HG02970 (cell line): Measurements from ENCODE around the gene APOA1.
"Not testable (repeated sequence)": the region's sequence is repeated elsewhere in the genome, so short reads cannot be mapped to it uniquely, and the experiment has no call there.

Experiments
- ATAC-seq: cut with Tn5 transposase; IDR thresholded peaks from one replicate; pipeline ENCODE4 v1.9.1; 2021; ENCODE audit warnings: mild to moderate bottlenecking, moderate library complexity, moderate number of reproducible peaks; ENCODE audit not compliant: unreplicated experiment, low FRiP score

Gene APOA1

DNA sequence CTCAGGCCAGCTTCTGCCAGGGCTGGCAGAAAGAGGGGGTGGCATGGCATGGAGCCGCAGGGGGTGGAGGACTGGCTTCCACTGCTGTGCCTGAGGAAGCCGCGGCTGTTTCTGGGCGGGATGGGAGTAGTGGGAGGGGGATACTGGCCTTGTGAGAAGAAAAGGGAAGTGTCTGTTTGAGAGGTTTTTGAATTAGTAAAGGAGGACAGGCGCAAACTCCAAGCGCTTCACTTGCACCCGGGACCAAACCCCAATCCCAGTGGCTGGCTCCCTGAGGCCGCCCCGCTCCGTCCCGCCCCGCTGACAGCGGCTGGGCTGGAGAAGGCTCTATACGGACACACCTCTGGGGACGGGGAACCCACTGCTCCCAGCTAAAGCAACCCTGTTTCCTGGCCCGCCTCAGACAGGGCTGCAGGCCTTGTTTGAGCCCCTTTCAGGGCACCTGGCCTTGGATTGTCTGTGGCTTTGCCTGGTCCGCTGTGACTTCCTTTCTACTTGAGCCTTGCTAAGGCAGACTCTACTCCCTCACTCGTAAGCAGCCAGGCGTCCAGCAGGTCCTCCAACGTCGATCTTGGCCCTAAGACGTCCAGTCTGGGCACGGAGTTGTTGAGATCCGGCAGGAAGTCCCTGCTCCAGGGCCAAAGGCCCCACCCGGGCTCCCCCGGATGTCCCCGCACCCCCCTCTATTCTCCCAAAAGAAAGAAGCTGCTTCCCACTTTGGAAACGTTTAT lies 2.2 kb downstream of the APOA1 start:
- ATAC-seq = no peak

DNA sequence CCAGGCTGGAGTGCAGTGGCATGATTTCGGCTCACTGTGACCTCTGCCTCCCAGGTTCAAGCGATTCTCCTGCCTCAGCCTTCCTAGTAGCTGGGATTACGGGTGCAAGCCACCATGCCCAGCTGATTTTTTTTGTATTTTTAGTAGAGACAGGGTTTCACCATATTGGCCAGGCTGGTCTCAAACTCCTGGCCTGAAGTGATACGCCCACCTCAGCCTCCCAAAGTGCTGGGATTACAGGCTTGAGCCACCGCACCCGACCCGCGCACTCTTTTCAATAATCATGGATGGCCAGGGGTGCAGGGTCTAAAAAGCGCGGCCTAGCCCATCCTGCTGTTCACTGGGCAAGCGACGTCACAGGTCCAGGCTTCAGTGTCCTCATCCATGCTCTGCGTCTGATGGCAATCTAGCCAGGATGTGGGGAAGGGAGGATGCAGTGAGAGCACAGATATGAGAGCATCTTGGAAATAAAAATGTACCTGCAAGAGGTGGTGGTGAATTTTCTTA lies 2.8 kb downstream of the APOA1 start:
- not testable (repeated sequence) for ATAC-seq

DNA sequence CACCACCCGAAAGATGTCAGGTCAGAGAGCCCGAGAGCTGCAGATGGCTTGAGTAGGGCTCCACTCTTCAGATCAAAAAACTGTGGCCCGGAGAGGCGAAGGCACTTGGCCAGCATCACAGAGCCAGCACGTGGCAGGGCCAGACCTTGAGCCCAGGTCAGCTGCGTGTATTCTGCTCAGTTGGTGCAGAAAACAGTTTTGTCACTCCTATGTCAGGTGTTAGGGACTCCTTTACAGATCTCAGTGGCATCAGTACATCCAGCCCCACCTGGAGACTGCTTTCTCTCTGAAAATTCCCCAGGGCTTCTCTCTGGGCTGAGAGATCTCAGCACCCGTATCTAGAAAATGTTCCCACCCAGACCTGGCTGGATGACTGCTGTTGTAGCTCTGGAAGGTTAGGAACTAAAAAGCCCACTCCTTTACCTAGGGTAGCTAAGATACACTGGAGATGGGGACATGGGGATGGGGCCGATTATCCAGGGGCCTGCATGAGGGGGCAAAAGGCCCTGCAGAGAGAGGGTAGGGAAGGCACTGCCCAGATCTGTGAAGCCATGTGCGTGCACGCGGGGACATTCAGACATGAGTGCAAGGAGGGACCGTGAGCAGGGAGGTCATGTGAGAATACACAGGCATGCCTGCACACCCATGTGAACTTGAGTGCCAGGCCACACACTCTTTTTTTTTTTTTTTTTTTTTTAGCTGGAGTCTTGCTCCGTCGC lies 3.4 kb downstream of the APOA1 start:
- ATAC-seq = no peak

DNA sequence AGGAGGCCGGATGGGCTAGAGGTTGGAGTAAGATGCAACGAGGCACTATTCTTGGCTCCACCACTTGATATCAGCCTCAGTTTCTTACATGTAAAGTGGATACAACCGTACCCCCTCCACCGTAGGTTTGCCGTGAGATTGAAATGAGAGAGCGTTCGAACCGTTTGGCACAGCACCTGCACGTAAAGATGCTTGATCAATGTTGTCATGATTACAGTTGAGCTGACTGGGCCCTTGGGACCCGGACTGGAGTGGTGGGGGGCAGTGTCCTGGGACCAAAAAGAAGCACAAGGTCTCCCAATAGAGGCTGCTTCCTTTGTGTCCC lies 4.0 kb downstream of the APOA1 start:
- ATAC-seq = no peak

DNA sequence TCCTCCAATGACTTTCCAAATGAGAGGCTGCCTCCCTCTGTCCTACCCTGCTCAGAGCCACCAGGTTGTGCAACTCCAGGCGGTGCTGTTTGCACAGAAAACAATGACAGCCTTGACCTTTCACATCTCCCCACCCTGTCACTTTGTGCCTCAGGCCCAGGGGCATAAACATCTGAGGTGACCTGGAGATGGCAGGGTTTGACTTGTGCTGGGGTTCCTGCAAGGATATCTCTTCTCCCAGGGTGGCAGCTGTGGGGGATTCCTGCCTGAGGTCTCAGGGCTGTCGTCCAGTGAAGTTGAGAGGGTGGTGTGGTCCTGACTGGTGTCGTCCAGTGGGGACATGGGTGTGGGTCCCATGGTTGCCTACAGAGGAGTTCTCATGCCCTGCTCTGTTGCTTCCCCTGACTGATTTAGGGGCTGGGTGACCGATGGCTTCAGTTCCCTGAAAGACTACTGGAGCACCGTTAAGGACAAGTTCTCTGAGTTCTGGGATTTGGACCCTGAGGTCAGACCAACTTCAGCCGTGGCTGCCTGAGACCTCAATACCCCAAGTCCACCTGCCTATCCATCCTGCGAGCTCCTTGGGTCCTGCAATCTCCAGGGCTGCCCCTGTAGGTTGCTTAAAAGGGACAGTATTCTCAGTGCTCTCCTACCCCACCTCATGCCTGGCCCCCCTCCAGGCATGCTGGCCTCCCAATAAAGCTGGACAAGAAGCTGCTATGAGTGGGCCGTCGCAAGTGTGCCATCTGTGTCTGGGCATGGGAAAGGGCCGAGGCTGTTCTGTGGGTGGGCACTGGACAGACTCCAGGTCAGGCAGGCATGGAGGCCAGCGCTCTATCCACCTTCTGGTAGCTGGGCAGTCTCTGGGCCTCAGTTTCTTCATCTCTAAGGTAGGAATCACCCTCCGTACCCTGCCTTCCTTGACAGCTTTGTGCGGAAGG lies 4.8 kb downstream of the APOA1 start:
- no peak for ATAC-seq

DNA sequence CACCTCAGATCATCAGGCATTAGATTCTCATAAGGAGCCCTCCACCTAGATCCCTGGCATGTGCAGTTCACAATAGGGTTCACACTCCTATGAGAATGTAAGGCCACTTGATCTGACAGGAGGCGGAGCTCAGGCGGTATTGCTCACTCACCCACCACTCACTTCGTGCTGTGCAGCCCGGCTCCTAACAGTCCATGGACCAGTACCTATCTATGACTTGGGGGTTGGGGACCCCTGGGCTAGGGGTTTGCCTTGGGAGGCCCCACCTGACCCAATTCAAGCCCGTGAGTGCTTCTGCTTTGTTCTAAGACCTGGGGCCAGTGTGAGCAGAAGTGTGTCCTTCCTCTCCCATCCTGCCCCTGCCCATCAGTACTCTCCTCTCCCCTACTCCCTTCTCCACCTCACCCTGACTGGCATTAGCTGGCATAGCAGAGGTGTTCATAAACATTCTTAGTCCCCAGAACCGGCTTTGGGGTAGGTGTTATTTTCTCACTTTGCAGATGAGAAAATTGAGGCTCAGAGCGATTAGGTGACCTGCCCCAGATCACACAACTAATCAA lies 5.6 kb downstream of the APOA1 start:
- no peak for ATAC-seq

DNA sequence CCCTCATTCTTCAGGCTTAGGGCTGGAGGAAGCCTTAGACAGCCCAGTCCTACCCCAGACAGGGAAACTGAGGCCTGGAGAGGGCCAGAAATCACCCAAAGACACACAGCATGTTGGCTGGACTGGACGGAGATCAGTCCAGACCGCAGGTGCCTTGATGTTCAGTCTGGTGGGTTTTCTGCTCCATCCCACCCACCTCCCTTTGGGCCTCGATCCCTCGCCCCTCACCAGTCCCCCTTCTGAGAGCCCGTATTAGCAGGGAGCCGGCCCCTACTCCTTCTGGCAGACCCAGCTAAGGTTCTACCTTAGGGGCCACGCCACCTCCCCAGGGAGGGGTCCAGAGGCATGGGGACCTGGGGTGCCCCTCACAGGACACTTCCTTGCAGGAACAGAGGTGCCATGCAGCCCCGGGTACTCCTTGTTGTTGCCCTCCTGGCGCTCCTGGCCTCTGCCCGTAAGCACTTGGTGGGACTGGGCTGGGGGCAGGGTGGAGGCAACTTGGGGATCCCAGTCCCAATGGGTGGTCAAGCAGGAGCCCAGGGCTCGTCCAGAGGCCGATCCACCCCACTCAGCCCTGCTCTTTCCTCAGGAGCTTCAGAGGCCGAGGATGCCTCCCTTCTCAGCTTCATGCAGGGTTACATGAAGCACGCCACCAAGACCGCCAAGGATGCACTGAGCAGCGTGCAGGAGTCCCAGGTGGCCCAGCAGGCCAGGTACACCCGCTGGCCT lies 7.1 kb downstream of the APOA1 start:
- no peak for ATAC-seq

DNA sequence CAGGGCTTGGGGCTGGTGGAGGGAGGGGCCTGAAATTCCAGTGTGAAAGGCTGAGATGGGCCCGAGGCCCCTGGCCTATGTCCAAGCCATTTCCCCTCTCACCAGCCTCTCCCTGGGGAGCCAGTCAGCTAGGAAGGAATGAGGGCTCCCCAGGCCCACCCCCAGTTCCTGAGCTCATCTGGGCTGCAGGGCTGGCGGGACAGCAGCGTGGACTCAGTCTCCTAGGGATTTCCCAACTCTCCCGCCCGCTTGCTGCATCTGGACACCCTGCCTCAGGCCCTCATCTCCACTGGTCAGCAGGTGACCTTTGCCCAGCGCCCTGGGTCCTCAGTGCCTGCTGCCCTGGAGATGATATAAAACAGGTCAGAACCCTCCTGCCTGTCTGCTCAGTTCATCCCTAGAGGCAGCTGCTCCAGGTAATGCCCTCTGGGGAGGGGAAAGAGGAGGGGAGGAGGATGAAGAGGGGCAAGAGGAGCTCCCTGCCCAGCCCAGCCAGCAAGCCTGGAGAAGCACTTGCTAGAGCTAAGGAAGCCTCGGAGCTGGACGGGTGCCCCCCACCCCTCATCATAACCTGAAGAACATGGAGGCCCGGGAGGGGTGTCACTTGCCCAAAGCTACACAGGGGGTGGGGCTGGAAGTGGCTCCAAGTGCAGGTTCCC lies 7.8 kb downstream of the APOA1 start, which contains the start of gene APOC3:
TSS of gene APOC3 (plus strand) at position 383 of the 659 bp plus-strand sequence. CDS start 676 bp downstream, outside the sequence.
- ATAC-seq = no peak

DNA sequence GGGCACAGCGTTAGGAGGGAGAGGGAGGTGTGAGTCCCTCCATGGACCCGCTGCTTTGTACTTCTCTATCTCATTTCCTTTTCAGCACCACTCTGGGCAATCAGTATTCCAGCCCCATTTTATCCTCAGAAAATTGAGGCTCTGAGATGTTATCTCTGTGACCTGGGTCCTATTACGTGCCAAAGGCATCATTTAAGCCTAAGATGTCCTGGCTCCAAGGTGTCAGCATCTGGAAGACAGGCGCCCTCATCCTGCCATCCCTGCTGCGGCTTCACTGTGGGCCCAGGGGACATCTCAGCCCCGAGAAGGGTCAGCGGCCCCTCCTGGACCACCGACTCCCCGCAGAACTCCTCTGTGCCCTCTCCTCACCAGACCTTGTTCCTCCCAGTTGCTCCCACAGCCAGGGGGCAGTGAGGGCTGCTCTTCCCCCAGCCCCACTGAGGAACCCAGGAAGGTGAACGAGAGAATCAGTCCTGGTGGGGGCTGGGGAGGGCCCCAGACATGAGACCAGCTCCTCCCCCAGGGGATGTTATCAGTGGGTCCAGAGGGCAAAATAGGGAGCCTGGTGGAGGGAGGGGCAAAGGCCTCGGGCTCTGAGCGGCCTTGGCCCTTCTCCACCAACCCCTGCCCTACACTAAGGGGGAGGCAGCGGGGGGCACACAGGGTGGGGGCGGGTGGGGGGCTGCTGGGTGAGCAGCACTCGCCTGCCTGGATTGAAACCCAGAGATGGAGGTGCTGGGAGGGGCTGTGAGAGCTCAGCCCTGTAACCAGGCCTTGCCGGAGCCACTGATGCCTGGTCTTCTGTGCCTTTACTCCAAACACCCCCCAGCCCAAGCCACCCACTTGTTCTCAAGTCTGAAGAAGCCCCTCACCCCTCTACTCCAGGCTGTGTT lies 8.5 kb downstream of the APOA1 start:
- no peak for ATAC-seq

DNA sequence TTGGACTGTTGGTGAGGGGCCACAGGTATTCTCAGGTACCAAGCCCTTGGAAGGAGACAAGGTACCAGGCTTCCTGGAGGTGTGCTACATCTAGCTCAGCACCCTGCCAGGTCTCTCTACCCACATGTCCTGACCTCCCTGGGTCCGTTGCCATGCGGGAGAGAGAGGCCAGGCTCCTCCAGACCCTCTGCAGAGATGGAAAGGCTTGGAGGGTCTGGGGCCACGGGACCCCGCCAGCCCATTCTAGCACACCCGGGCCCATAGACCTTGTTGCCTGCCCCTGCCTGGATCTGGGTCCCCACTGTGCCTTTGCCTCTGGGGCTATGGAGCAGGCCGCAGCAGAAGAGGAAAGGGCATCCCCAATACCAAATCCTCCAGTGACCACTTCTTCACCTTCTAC lies 10.0 kb downstream of the APOA1 start:
- ATAC-seq = no peak

DNA sequence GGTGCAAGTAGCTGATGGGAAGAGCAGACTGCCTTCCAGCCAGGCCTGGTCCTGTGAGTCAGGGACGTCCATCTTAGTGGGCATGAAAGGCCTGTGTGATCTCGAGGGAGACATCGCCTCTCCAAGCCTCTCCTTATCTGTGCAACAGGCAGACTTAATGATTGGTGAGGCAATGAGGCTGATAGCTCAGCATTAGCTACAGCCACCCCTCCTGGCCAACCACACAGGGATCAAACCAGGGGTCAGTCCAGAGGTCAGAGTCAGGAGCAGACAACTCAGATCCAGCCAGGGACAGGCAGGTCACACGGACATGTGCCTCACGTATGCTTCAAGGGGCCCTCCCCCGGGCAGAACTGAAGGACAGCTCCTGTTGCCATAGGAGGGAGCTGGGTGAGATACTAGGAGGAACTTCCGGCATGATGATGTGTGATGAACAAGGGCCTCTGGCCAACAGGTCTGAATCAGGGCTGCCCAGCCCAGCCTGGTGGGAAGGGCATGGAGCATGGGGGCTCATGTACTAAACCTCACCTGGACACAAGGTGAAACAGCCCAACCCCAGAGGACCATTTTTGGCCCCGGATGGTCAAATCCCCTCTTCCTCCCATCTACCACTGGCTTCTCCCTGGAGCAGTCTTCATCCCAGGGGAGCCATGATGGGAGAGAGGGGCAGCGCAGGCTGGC lies 10.5 kb downstream of the APOA1 start:
- ATAC-seq = no peak

DNA sequence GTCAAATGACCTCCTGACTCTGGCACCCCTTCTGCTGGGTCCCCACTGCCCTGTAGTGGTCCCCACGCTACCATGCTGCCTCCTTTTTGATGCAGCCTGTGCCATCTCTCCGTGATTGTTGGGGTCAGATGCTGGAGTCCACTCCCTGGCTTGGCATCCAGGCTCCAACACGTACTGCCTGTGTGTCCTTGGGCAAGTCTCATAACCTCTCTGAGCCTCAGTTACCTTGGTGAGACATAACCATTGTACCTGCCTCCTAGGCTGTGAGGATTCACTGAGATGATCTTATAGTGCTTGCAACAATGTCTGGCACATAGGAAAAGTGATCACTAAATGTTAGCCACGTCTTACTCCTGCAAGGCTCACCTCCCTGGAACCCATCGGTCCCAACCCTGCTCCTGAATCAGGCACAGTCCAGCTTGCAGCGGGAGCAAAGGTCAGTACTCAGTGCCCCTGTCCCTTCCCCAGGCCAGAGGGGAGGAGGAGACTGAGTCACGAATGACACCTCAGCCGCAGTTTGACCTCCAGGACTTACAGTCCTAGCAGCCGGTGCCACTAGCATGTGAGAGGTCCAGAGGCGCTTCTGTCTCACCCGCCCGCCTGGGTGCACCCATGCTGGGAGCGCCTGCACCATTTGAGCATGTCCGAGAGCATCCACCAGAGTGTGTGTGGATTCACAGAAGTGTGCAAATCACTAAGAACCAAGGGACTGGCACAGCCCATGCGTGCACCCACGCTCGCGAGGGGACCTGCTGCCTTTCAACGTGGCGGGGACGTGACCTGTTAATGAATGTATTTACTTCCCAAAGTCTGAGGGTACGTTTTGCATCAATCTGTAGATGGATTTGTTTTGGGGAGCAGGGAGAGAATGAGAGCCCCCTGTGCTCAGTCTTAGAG lies 11.3 kb downstream of the APOA1 start:
- ATAC-seq = no peak

DNA sequence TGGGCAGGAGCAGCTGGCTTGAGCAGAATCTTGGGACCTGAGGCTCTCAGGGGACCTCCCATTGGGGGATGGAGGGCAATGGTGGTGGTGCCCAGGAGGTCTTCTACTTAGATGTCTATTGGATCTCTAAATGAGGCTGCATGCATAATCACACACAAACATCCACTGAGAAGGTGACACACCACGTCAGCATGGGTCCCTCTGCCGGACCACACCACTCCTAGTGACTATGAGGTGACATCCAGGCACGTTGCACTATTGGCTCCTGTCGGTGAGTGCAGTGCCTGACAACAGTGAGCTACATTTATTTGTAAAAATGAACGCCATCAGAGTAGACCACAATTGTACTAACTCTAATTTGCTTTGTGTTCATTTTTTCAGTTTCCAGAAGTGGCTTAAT lies 12.0 kb downstream of the APOA1 start:
- ATAC-seq = no peak

DNA sequence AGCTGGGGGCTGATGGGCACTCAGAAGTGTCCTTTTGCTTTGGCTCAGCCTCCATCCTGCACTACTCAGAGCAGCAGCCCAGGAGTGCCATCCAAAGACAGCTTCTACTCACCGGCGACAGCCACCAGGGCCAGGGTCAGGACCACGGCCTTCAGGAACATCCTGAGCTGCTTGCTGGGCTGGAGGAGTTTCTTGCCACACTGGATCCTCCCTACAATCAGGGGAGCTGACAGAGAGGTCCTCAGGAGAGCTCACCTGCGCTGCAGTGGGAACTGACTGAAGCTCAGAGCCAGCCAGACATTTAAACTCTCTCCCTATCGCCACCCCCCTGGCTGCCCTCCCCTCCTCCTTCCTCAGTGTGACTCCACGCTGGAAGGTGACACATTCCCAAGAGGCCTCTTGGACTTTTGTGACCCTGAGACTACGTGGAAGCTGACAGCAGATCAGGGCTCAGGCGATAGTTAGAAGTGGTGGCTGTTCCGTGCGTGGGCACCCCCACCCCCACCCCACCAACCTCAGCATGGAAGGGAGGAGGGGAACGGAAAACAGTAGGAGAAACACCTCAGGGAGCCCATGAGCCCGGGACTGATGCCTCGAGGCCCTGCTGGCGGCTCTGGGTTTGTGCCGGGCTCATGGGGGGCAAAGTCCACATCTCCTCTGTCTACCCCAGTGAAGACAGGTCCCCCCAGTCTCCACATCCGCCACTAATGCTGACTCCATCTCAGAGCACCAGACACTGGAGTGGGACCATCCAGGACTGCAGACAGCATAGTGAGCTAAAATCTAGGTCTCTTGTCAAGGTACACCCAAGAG lies 14.2 kb downstream of the APOA1 start, which contains the start of gene APOA4:
TSS of gene APOA4 (minus strand) at position 274 of the 813 bp plus-strand sequence. CDS start at position 161, 113 bp downstream.
- ATAC-seq = no peak

DNA sequence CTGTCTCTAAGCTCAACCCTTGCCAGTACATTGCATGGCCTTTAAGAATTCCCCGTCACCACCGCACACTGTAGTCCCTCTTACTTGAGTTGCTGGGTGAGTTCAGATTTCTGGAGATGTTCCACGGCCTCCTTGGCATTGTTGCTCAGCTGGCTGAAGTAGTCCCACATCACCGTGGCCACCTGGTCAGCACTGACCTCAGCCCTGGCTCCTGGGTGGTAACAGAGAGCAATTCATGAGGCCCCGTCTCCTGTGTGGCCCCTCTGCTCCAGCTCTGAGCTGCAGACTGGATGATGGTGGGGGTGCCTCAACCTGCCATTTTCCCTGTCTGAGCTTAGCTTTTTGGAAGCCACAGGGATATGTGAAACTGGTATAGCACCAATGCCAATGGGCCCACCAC lies 14.8 kb downstream of the APOA1 start:
- no peak for ATAC-seq
